Caco-2 (cell line): Measurements from ENCODE around the gene VAT1L. TPM values are rescaled to one million over a fixed set of nuclear protein-coding genes. Genes with fewer than 3 reads are reported as not detected.

Experiments used
- BruUV-seq: library from RNA; stranded (reverse); fragments of 400-500 nt; replicated peaks from 2 replicates; lab custom pipeline; 2021; lab: Mats Ljungman, UMichigan
- CTCF ChIA-PET: fragments of 300-600 bp; sonication (Branson Sonifier 250); formaldehyde crosslinking; loops from one replicate; lab custom pipeline; 2022; ENCODE audit warnings: antibody characterized with exemption; lab: Charles Lee
- POLR2A ChIA-PET: fragments of 300-600 bp; sonication (Branson Sonifier 250); formaldehyde crosslinking; loops from one replicate; lab custom pipeline; 2022; ENCODE audit warnings: antibody characterized with exemption; lab: Charles Lee
- DNase-seq, 2 experiments: peaks; one replicate each; pipeline versions ENCODE4 v3.0.0 to v3.0.0-alpha.2; 2020 to 2022
- H3K27me3 ChIP-seq: replicated peaks from 2 replicates; pipeline ENCODE4 v1.6.0; 2011; ENCODE audit warnings: low read length; ENCODE audit not compliant: control insufficient read depth, insufficient read depth
- H3K36me3 ChIP-seq: 2 replicates; pipeline ENCODE4 v1.5.1; 2011; ENCODE audit warnings: low read length; ENCODE audit not compliant: control insufficient read depth, insufficient read depth
- H3K4me1 ChIP-seq: fragments of 250-450 bp; sonication (Bioruptor Pico); 2 replicates; pipeline ENCODE4 v1.5.1; 2020; ENCODE audit warnings: mild to moderate bottlenecking
- H3K4me3 ChIP-seq: 2 replicates; pipeline ENCODE4 v1.5.1; 2011; ENCODE audit warnings: low read depth, mild to moderate bottlenecking, control low read depth, low read length
- H3K9me3 ChIP-seq: fragments of 250-450 bp; sonication (Bioruptor Pico); 2 replicates; pipeline ENCODE4 v1.5.1; 2020; ENCODE audit warnings: mild to moderate bottlenecking, moderate library complexity
- H3K27ac Mint-ChIP-seq: one replicate; pipeline ENCODE4 v1.8.0; 2022; ENCODE audit warnings: mixed read lengths; ENCODE audit not compliant: unreplicated experiment
- H3K27me3 Mint-ChIP-seq: one replicate; pipeline ENCODE4 v1.8.0; 2022; ENCODE audit warnings: mixed read lengths; ENCODE audit not compliant: insufficient read depth, unreplicated experiment
- H3K36me3 Mint-ChIP-seq: one replicate; pipeline ENCODE4 v1.8.0; 2022; ENCODE audit warnings: mild to moderate bottlenecking, mixed read lengths; ENCODE audit not compliant: insufficient read depth, unreplicated experiment
- H3K4me1 Mint-ChIP-seq: one replicate; pipeline ENCODE4 v1.8.0; 2022; ENCODE audit warnings: low read depth, mixed read lengths; ENCODE audit not compliant: unreplicated experiment
- H3K4me3 Mint-ChIP-seq: one replicate; pipeline ENCODE4 v1.8.0; 2022; ENCODE audit warnings: mild to moderate bottlenecking, moderate library complexity, mixed read lengths; ENCODE audit not compliant: unreplicated experiment
- H3K9me3 Mint-ChIP-seq: one replicate; pipeline ENCODE4 v1.8.0; 2022; ENCODE audit warnings: mixed read lengths; ENCODE audit not compliant: unreplicated experiment
- intact Hi-C: fragments of 100-400 bp; cut with micrococcal nuclease; formaldehyde crosslinking; loops from one replicate; pipeline ENCODE4 v1.10.0; 2022; ENCODE audit not compliant: unreplicated experiment
- total RNA-seq: library from RNA; stranded (reverse); gene quantifications from 2 replicates; pipeline ENCODE4 v1.2.3, GENCODE V29; 2022
- TF ChIP-seq, protein P1 (sequence below), 2 experiments: fragments of 200-600 bp in 1 of 2; IDR thresholded peaks; 1 replicate in 1 of 2; 2 replicates in 1 of 2; pipeline versions ENCODE4 v1.5.1 to v1.8.0; 2011 to 2022; ENCODE audit warnings: antibody characterized with exemption in 1 of 2, control low read depth in 1 of 2, inconsistent platforms in 1 of 2, low read depth in 1 of 2, low read length in 1 of 2, mild to moderate bottlenecking in 1 of 2, moderate library complexity in 1 of 2; ENCODE audit not compliant: insufficient read depth in 1 of 2, severe bottlenecking in 1 of 2, unreplicated experiment in 1 of 2

VAT1L gene
- total RNA-seq, 1 experiment from 2014 or later = not detected

DNA sequence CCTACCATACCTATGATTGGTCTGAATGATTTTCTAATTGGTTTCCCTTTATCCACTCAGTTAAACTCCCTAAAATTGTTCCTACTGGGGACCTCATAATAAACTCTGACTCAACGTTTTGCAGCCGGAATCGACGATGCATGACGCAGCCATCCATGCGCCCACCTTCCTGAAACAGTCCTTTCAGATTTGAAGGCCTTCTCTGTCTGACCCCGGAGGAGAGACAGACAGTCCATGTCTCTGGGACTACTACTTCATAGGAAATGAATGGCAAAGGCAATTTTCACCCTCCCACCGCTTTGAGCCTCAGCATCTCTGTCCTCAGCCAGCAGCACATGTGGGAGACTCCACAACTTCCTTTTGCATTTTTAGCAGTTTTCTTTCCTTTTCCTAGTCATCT lies 13.5 kb downstream of the VAT1L start:
- H3K36me3 Mint-ChIP-seq = no peaks in the 10 kb centered on the region
- Histone ChIP-seq H3K4me3 (no peak overlapping the region), H3K27me3 (peaks cover 2% of the 10 kb centered on the region), H3K36me3 (no peaks in the 10 kb centered on the region), H3K4me1 (no peaks in the 10 kb centered on the region), H3K9me3 (no peaks in the 10 kb centered on the region)
- BruUV-seq = no TSS peak
- no peak for DNase-seq
- no peak overlapping the region for H3K27ac Mint-ChIP-seq
- H3K9me3 Mint-ChIP-seq = no peaks in the 10 kb centered on the region
- no peaks in the 10 kb centered on the region for H3K4me1 Mint-ChIP-seq
- TF ChIP-seq, protein P1, sequence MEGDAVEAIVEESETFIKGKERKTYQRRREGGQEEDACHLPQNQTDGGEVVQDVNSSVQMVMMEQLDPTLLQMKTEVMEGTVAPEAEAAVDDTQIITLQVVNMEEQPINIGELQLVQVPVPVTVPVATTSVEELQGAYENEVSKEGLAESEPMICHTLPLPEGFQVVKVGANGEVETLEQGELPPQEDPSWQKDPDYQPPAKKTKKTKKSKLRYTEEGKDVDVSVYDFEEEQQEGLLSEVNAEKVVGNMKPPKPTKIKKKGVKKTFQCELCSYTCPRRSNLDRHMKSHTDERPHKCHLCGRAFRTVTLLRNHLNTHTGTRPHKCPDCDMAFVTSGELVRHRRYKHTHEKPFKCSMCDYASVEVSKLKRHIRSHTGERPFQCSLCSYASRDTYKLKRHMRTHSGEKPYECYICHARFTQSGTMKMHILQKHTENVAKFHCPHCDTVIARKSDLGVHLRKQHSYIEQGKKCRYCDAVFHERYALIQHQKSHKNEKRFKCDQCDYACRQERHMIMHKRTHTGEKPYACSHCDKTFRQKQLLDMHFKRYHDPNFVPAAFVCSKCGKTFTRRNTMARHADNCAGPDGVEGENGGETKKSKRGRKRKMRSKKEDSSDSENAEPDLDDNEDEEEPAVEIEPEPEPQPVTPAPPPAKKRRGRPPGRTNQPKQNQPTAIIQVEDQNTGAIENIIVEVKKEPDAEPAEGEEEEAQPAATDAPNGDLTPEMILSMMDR (IDR thresholded peaks at IDR 0.05; ENCODE audit: insufficient read depth in 1 of 2, low read depth in 1 of 2, low read length in 1 of 2, severe bottlenecking in 1 of 2, unreplicated experiment in 1 of 2) = no peak
- intact Hi-C loops = no loop called here
- H3K27me3 Mint-ChIP-seq = peaks cover 14% of the 10 kb centered on the region
- ChIA-PET POLR2A (interaction anchor here (0.6 kb wide), 1 partner anchor 232 kb away, joined by 3 read pairs; no protein-coding TSS in a partner anchor), CTCF (interaction anchor here (0.7 kb wide), 1 partner anchor 105 kb away, joined by 3 read pairs; no protein-coding TSS in a partner anchor)
- no peak overlapping the region for H3K4me3 Mint-ChIP-seq

DNA sequence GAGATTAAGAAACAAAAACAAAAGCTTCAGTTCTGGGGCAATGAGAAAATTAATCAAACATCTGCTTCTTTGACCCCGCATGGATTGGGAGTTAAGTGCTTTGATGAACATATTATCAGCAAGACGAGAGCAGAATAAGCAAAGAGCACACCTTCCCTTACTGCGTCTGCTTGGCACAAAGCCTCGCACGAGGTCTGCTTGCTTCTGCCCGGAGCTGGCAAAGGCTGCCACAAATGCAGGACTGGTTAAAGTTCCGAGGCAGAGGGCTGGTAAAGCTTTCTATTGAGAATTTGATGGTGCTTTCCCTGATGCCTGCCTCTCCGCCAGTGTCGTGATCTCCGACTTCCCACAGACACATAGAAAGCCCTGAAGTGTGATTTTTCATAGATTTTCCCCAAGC lies 17.0 kb downstream of the VAT1L start:
- H3K27me3 Mint-ChIP-seq = peaks cover 9% of the 10 kb centered on the region
- Histone ChIP-seq H3K4me1 (no peaks in the 10 kb centered on the region), H3K4me3 (no peak overlapping the region), H3K27me3 (no peaks in the 10 kb centered on the region), H3K36me3 (no peaks in the 10 kb centered on the region), H3K9me3 (peaks cover 10% of the 10 kb centered on the region; the same call in 1 of the 2 replicates)
- H3K36me3 Mint-ChIP-seq = no peaks in the 10 kb centered on the region
- ChIA-PET CTCF (no interaction called here), POLR2A (no interaction called here)
- no peak overlapping the region for H3K27ac Mint-ChIP-seq
- intact Hi-C loops = no loop called here
- no peak overlapping the region for H3K4me3 Mint-ChIP-seq
- TF ChIP-seq, protein P1 (IDR thresholded peaks at IDR 0.05; ENCODE audit: insufficient read depth in 1 of 2, low read depth in 1 of 2, low read length in 1 of 2, severe bottlenecking in 1 of 2, unreplicated experiment in 1 of 2) = no peak
- DNase-seq = no peak
- BruUV-seq = no TSS peak
- no peaks in the 10 kb centered on the region for H3K4me1 Mint-ChIP-seq
- H3K9me3 Mint-ChIP-seq = no peaks in the 10 kb centered on the region

DNA sequence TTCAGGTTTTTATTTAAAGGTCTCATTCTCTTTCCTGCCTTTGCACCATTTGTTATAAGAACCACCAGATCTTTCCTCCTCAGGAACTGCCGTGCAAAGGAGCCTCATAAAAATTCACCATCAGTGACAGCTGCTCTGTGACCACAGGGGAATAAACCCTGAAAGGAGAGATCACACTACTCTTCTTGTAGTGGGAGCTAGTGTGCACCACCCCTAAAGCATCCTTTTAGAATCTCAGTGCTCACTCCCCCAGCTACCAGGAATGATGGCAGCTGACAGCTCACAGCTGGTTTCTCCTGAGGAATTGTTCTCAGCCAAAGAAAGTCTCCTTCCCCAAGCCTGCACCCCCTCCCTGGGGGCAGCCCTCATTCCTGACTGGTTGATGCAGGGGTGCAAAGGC lies 18.7 kb downstream of the VAT1L start:
- intact Hi-C loops = no loop called here
- Mint-ChIP-seq H3K27me3 (peaks cover 13% of the 10 kb centered on the region), H3K9me3 (no peaks in the 10 kb centered on the region), H3K27ac (no peak overlapping the region), H3K4me1 (no peaks in the 10 kb centered on the region), H3K36me3 (no peaks in the 10 kb centered on the region), H3K4me3 (no peak overlapping the region)
- ChIA-PET POLR2A (no interaction called here), CTCF (no interaction called here)
- BruUV-seq = no TSS peak
- no peak overlapping the region for H3K4me3 ChIP-seq
- no peaks in the 10 kb centered on the region for H3K36me3 ChIP-seq
- TF ChIP-seq, protein P1 (IDR thresholded peaks at IDR 0.05; ENCODE audit: insufficient read depth in 1 of 2, low read depth in 1 of 2, low read length in 1 of 2, severe bottlenecking in 1 of 2, unreplicated experiment in 1 of 2) = no peak
- DNase-seq = no peak
- peaks cover 10% of the 10 kb centered on the region; the same call in 1 of the 2 replicates for H3K9me3 ChIP-seq
- no peaks in the 10 kb centered on the region for H3K4me1 ChIP-seq
- no peaks in the 10 kb centered on the region for H3K27me3 ChIP-seq
